ENCODE data around the gene NCLN.
"Not testable (repeated sequence)": the region's sequence is repeated elsewhere in the genome, so short reads cannot be mapped to it uniquely, and the experiment has no call there.

NCLN gene

GRCh38 chr19:3231288-3231687 is 45.6 kb downstream of the NCLN start:
- DNase-seq, result no peak

- no peak for DNase-seq
Measured at GRCh38 chr19:3233116-3233515, 47.4 kb downstream of the NCLN start.

GRCh38 chr19:3233831-3234230 is 48.1 kb downstream of the NCLN start:
- DNase-seq, result no peak

- DNase-seq, result no peak
Measured at GRCh38 chr19:3234800-3235199, 49.1 kb downstream of the NCLN start.

- not testable (repeated sequence) for DNase-seq
Measured at GRCh38 chr19:3235604-3236003, 49.9 kb downstream of the NCLN start.

- no peak for DNase-seq
Measured at GRCh38 chr19:3236272-3236671, 50.5 kb downstream of the NCLN start.

GRCh38 chr19:3238066-3238561 is 52.4 kb downstream of the NCLN start:
- DNase-seq, result no peak

- no peak for DNase-seq
Measured at GRCh38 chr19:3239367-3239766, 53.6 kb downstream of the NCLN start.

GRCh38 chr19:3243819-3244700 is 58.3 kb downstream of the NCLN start:
- DNase-seq, result peak; percentile 61

GRCh38 chr19:3245050-3245449 is 59.3 kb downstream of the NCLN start:
- DNase-seq, result no peak

- no peak for DNase-seq
Measured at GRCh38 chr19:3248728-3249326, 63.1 kb downstream of the NCLN start.

- no peak for DNase-seq
Measured at GRCh38 chr19:3249408-3249807, 63.7 kb downstream of the NCLN start.

GRCh38 chr19:3250675-3251074 is 64.9 kb downstream of the NCLN start:
- no peak for DNase-seq

GRCh38 chr19:3251229-3251628 is 65.5 kb downstream of the NCLN start:
- DNase-seq, result no peak

- DNase-seq, result no peak
Measured at GRCh38 chr19:3252650-3253049, 66.9 kb downstream of the NCLN start.

GRCh38 chr19:3253270-3253669 is 67.5 kb downstream of the NCLN start:
- no peak for DNase-seq

- no peak for DNase-seq
Measured at GRCh38 chr19:3254520-3254919, 68.8 kb downstream of the NCLN start.

- no peak for DNase-seq
Measured at GRCh38 chr19:3257071-3257470, 71.3 kb downstream of the NCLN start.
